Stomach (tissue), 4 donors: ENCODE results near the gene CCDC78.

Experiments
- EP300 ChIP-seq: sonication (generic); formaldehyde crosslinking; IDR thresholded peaks from one replicate; pipeline ENCODE4 v1.6.1; 2017; ENCODE audit warnings: antibody characterized with exemption
- POLR2AphosphoS5 ChIP-seq, 3 donors: sonication (generic); formaldehyde crosslinking; IDR thresholded peaks; one replicate each; pipeline ENCODE4 v1.6.1; 2016; ENCODE audit warnings: antibody characterized with exemption in 3 of 3

DNA sequence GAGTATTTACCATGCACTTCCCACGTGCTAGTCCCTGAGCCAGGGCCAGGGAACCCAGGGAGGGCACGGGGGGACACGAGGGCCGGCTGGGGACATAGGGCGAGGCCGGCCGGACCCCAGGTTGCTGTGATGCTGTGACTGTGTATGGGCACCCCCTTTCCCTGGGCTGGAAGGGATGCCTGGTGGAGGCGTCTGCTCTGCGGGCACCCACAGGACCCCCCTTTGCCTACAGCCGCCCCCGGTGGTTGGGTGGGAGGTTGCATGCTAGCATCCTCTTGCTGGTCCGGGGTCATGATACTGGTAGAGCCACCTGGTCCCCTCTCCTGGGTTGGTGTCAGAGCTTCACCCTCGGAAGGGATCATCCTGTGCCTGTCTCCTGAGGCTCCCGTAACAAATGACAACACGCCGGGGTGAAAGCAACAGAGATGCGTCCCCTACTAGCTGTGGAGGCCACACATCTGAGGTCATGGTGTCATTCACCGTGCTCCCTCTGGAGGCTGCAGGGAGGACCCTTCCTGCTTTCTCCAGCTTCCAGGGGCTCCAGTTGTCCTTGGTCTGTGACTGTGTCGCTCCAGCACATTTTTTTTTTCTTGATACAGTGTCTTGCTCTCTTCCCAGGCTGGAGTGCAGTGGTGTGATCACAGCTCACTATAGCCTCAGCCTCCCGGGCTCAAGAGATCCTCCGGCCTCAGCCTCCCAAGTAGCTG, 17.7 kb upstream of the CCDC78 start:
- TF ChIP-seq EP300, result no peak
- no peak for TF ChIP-seq POLR2AphosphoS5 (IDR thresholded peaks at IDR 0.05)
